Stomach (tissue), 4 donors: Measurements from ENCODE around the gene HNRNPU.

Source experiments
- CTCF ChIP-seq, 7 experiments: fragments of 450-650 bp in 4 of 7; fragments of 200-600 bp in 3 of 7; sonication (generic) in 3 of 7; IDR thresholded peaks; one replicate each; pipeline ENCODE4 v1.5.1; 2016 to 2019; ENCODE audit warnings: antibody characterized with exemption in 7 of 7, control low read depth in 2 of 7, mild to moderate bottlenecking in 1 of 7
- POLR2A ChIP-seq, 4 donors: fragments of 450-650 bp; IDR thresholded peaks; one replicate each; pipeline ENCODE4 v1.6.1; 2016; ENCODE audit warnings: antibody characterized with exemption in 4 of 4, control low read depth in 2 of 4, mild to moderate bottlenecking in 1 of 4, moderate library complexity in 1 of 4

GRCh38 chr1:244887281-244887680 is 22.9 kb upstream of the HNRNPU start:
- no peak for TF ChIP-seq POLR2A (IDR thresholded peaks at IDR 0.05)
- TF ChIP-seq CTCF (IDR thresholded peaks at IDR 0.05), result no peak
